Neural progenitor cell (in vitro differentiated cells): ENCODE data around the gene PTTG2.

Source experiments
- CTCF ChIP-seq: fragments of 200-600 bp; sonication (generic); IDR thresholded peaks from 2 replicates; pipeline ENCODE4 v1.5.1; 2017; ENCODE audit warnings: antibody characterized with exemption, mild to moderate bottlenecking
- EZH2 ChIP-seq: fragments of 200-600 bp; sonication (generic); IDR thresholded peaks from 2 replicates; pipeline ENCODE4 v1.6.1; 2017; ENCODE audit warnings: antibody characterized with exemption, mild to moderate bottlenecking, moderate library complexity

DNA sequence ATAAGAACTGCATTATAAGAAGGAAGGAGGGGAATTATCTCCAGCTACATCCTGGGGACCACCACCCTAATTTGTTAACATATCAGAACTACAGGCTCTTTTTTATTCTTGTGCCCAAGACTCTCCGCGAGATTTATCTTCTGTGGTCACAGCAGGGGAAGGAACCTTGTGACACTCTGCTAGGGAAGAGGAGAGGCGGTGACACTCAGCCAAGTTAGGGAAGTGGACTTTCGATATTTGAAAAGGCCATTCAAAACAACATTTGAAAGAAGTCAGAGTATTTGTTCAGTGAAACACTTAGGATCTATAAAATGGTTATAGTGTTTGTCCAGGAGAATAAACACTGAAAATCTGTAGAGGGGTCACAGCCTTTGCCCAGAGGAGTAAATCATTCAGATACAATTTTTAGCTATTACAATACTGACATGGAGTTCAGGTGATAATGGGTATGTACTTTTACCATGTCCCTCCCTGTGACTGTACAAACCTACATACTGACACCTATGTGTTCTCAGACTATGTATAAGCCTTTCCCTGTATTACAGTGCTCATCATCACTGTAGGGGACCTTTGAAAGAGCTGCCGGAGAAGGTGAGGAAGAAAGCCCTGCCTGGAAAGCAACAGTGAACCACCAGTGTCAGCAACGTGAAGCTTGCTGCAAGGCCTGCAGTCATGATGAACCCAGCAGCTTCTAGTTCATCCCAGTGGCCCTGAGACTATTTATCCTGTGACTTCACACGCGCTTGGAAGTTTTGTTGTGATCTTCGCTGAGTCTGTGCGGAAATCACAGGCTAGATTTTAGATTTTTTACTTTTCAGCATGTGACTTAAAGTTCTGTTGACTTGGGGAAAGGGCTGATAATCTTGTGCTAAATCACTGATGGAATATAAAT is 8.5 kb upstream of the PTTG2 start:
- no peak for TF ChIP-seq CTCF
- no peak for TF ChIP-seq EZH2
